Pulmonary artery endothelial cell (primary cell): ENCODE measurements around the gene RASSF8. TPM values are rescaled to one million over a fixed set of nuclear protein-coding genes. Genes with fewer than 3 reads are reported as not detected.

Experiments used
- DNase-seq: peaks from one replicate; pipeline ENCODE4 v3.0.0-alpha.2; 2011; ENCODE audit warnings: low read depth, low spot score
- total RNA-seq: library from RNA; depleted of rRNA; stranded (reverse); fragments of >200 nt; gene quantifications from 2 replicates; pipeline ENCODE4 v1.2.3, GENCODE V29; 2014

RASSF8 gene
- total RNA-seq, 1 donor from 2014 or later = 100 TPM

DNA sequence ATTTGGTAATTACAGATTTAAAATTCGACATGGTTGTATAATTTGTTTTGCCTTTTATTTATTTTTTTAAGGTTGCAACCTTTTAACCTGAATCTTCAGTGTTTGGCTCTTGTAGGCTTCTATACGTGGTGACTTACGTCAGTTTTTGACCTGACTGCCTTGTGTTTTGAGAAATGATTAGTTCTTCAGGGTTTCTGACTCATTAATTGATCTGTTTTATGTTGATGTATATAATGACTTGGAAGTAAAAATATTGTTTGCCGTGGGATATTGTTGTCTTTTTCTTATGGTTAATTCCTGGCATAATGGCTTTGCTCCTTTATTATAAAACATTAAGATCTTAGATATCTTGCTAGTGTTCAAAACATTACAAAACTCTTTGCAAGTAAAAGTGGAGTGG lies 2.5 kb downstream of the RASSF8 start:
- DNase-seq = no peak

DNA sequence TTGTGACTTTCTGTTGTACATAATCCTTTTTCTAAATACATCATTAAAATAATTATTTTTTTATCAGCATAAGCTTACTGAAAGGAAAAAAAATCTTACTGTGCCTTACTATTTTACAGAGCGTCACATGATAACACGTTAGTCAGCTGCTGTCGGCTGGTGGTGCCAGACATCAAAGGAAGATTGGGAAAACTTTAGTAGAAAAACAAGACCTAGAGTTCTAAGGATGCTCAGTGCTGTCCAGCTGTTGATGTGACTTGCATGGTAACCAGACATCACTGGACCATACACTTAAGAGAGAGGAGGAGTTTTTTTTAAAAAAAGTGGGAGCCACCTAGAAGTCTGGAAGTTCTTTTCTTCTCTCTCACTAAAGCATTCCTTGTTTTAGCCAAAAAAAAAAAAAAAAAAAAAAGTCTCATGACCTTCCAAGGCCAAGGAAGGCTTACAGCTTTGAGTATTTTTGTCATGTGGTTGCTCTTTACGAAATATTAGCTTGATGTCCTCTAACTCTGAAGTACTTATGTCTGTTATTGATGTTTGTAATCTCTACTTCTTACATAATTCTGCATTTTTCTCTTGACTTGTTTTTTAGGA lies 4.5 kb downstream of the RASSF8 start:
- DNase-seq = no peak

DNA sequence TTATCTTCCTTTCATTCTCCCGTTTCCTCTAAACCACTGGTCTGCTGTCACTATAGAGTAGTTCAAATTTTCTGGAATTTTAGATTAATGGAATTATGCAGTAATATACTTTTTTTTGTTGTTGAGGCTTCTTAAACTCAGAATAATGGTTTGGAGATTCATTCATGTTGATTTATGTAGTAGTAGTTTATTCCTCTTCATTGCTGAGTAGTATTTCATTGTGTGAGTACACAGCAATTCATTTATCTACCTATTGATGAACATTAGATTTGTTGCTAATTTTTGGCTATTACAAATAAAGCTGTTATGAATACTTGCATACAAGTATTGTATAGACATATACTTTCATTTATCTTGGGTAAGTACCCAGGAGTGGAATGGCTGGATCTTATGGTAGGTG lies 7.2 kb downstream of the RASSF8 start:
- DNase-seq = no peak

DNA sequence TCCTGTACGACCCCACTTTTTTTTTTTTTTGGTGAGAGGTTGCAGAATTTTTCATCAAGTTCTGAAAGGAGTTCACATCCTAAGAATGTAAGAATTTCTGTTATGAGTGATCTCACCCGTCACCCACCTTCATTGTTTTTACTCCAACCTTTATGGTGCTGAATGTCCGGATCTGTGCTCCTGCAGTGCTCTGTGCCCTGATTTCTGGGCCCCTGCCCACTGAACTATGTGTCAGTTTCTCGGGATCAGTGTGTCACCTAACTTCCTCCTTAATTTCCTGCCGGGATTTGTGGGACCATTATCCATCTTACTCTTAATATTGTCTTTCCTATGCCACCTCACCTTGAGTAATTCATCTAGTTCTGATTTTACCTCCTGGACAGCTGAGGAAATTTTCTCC lies 11.6 kb downstream of the RASSF8 start:
- DNase-seq = no peak

DNA sequence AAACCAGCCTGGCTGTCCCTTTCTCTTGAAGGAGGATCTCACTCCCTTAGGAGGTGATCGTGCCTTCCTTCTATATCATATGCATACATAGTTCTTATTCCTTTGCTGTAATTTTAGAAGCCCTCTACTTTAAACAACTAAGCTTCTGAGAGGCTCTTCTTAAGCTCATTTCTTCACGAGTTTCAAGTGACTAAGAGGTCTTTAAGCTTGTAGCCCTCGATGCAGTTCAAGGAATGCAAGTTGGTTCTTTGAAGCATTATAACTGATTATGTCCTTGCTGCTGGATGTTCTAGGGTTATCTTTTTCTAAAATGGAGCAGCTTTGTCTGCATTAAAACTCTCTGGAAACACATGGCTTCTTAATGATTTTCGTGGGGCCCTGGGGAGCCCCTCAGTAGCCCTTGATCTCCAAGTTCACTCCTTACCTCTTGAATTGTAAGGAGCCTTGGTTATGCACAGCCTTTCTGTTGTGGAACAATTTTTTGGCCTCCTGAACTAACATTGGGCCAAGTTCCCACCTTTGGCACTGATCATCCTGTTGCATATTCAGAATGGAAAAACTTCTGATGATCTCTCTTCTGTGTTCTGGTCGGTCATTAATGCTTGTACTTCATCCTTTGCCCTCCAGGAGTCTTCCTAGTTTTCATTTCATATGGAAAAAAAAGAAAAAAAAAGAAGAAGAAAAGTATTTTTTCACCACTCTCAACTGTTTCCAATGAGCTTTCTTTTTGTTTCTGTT lies 12.6 kb downstream of the RASSF8 start:
- no peak for DNase-seq

DNA sequence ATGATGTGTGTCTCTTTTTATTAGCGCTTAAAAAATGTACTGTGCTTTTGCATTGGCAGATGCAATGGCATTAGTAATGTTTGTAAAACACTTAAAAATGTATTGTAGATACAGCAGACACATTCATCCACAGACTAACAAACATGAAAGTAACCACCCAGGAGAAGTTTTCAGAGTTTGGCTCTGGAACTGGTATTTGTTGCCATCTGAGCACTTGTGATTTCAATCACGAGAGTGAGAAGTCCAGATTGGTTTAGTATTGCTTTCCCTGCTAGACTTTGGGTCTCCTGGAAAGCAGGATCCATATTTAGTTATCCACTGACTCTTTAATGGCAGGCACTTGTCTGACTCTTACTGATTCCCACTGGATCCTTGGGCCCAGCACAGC lies 13.2 kb downstream of the RASSF8 start:
- no peak for DNase-seq

DNA sequence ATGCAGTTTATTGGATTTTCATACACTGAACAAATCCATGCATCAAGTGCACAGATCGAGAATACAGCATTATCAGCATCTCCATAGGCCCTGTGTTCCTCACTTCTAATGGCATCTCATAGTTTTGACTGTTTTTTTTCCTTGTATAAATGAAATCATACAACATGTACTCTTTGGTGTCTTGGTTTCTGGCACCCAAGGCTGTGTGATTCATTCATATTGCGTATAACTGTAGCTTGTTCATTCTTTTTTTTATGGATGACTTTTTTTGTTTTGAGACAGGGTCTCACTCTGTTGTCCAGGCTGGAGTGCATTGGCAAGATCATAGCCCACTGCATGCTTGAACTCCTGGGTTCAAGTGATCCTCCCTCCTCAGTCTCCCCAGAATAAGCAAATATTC lies 14.3 kb downstream of the RASSF8 start:
- DNase-seq = no peak

DNA sequence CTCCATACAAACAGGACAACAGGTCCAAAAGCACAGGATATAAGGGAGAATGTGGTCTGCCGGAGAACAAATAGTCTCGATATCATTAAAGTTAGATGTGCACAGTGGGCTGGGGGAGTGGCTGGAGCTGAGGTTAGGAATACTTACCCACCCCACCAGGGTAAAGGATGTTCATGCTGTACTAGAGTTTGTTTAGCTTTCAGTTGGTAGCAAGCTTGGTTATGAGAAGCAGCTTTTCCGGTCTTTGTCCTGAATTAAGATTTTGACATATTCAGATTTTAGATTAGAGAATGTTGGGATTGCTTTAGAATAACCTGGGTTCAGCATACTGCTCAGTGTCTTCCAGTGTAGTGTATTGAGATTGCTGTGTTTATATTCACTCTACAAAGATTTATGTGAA lies 16.7 kb downstream of the RASSF8 start:
- no peak for DNase-seq

DNA sequence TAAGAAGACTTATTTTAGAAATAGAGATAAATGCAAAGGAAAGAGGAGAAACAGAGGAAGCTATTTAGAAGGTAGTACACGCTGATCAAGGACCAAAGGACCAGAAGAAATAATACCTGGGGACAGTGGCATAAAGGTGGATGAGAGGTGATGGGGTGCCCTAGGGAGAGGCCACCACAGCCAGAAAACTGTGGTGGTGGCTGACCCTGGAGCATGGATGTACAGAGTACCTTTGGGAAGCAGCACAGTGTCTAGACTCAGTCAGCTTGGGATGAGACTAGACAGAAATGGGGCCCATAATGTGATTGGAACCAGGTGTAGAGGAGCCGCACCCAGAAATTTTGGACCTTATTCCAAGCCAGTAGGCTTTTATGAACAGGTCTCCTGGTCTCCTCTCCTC lies 17.2 kb downstream of the RASSF8 start:
- no peak for DNase-seq

DNA sequence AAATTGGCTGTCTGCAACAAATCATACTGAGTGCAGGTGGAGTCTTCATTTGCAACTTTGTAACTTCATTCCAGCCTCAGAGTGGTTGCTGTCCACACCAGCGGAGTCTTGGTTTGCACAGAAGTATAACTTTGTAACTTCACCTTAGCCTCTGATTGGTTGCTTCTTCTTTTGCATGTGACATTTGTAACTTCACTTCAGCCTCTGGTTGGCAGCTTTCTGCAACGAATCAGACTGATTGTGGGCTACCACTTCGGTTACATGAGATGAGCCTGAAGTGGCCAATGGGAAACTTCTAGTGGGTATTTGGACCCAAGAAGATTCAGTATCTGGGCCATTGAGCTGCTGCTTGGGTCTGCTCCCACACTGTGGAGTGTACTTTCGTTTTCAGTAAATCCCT lies 17.8 kb downstream of the RASSF8 start:
- no peak for DNase-seq

DNA sequence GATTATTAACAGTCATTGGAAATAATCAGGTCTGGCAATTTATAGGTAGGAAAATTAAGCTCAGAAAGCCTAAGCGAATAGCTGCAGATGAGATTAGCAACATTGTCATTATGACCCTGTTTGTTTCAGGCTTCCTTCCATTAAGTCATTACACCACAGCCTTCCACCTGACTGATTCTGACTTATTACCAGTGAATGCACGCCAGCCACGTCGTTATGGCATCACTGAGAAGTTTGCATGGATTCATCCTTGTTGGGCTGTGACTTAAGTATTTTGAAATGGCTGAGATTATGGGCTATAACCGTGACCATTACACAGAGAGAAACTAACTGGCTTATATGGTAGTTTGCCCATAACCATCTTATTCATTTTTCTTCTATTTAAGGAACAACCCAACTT lies 18.6 kb downstream of the RASSF8 start:
- no peak for DNase-seq

DNA sequence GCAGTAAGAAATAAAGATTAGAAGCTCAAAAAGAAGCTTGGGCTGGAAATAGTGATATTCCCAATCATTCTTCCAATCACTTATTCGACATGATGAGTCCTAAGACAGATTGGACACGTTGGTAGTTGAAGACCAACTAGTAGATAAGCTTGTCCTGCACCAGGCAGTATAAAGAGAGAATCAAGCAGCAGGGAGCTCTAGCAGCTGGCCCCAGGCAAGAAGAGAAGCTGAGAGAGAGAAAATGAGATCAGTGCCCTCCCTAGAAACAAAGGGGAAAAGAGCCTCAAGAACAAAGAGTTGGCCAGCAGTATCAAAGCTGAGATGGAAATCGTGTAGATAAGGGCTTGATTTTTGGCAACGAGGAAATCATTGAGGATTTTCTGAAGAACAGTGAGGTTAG lies 20.6 kb downstream of the RASSF8 start:
- no peak for DNase-seq

DNA sequence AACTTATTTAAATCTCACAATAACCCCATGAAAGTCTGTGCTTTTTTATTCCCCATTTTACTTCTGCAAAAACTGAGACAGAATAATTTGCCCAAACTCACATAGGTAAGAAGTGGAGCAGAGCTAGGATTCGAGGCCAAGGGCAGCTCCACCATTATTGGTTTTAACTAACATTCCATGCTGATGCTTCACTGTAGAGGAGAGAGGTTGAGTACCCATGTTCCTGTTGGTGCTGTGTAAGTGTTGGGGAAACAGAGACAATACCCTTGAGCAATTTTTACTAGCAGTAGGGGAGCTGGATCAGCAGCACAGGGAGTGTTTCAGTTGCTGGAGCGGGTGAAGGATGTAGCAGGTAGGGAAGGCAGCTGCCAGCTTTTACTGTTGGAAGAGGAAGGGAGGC lies 21.1 kb downstream of the RASSF8 start:
- DNase-seq = no peak

DNA sequence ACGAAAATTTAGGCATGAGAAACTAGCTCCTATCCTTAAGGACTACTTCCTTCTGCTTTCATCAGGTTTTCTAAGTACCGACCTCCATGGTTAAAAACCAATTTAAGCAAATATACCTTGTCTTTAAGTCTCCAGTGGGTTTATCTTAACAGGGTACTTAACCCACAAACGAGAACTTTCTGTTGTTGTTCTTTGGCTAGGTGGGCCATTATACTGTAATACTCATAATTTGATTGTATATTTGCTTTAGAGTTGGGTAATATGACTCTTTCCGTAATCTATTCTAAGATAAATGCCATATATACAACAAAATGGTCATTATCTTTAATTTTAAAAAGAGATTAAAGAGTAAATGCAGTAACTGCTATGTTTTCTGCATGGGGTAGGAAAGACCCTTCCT lies 21.6 kb downstream of the RASSF8 start:
- DNase-seq = no peak

DNA sequence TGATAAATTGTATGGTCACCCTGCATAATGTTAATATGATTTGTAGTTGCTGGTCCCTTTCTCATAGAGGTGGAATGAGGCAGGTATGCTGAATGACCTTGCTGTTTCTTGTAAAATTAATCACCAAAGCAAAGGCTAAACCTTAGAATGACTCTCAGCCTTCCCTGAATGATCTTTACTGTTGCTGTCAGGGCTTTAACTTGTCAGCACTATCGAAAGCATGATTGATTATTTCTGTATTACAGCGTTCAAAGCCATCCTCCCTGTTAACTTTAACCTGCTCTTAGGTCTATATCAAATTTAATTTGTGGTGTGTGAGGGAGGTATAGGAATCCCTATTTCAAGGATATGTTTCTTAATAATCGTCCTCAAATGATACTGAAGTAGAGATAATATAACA lies 23.1 kb downstream of the RASSF8 start:
- DNase-seq = no peak

DNA sequence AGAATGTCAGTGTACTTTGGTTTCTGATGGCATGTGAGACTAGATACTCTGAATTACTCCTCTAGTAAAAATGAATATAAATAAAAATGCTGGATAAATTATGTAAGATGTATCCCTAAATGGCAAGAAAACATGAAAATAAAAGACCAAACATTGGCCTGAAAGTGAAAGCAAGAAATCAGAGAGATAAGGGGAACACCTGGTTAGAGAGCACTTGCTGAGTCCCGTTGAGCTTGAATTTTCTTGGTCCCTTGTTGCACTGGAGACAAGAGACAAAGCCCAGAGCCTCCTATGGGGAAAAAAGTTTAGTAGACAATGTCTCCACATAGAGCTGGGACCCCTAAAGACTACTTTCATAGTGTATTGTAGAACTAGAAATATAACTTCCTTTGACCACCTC lies 23.9 kb downstream of the RASSF8 start:
- DNase-seq = no peak

DNA sequence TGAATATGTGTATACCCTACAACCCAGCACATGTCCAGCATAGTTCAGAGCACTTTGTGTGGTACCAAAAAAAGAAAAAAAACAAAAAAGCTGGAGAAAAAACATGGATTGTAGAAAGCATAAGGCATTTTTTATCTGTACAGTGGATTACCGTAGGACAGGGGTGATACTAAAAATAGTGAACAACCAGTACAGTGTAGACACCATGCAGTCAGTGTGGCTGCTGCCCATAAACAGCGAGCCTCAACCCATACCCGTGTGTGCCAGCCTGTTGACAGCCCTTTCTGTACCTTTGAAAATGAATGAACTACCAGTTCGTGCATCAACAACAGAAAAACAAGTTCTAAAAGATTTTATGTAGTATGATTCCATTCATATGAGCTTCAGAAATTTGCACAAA lies 25.1 kb downstream of the RASSF8 start:
- no peak for DNase-seq

DNA sequence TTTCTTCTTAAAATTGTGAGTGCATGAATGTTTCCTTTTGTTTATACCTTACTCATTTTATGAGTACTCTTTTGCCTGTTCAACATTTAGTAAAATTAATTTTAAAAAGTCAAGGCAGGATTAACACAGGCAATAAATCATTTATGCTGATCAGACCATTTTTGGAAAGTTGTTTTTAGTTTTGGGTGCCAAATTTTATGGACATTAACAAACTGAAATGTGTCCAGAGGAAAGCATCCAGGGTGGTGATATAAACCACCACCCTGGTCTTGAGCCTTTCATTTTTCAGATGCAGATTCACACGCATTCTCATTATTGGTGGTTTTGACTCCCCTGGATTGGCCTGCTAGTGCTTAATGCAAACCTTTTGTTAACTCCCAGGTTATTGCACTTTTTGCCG lies 26.3 kb downstream of the RASSF8 start:
- DNase-seq = no peak

DNA sequence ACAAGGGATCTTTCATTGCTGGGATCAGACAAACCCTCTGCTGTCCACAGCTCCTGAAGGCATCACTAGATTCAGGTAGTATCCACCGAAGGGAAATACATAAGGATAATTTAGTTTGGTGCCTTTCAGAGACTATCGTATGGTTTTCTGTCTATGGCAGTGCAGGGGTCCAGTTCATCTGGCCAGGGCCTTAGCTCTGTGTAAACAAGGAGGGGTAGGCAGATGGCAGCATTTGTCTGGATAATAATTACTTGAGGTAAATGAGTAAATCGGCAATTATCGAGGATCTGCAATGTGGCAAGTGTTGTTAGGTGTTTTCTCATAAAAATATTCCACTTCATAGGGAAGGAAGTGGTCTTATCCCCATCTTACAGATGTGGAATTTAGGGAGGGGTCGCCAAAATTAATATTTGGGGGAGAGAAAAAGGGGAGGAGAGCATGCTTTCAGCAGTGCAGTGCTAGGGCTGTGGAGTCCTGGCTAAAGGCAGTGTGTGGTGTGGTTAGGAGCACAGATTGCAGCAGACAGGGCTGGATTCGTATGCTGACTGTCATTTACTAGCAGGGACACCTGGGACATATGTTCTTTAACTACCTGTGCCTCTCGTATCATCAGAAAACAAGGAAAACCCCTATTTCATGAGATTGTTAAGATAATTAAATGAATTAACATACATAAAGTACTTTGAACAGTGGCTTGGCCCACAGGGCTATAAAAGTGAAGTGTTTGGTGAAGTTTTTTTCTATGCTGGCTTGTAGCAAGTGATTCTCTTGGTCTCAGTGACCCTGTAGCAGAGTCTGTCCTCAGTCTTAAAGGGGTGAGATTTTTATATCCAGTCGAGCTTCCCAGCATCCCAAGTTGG lies 27.1 kb downstream of the RASSF8 start:
- DNase-seq = no peak

DNA sequence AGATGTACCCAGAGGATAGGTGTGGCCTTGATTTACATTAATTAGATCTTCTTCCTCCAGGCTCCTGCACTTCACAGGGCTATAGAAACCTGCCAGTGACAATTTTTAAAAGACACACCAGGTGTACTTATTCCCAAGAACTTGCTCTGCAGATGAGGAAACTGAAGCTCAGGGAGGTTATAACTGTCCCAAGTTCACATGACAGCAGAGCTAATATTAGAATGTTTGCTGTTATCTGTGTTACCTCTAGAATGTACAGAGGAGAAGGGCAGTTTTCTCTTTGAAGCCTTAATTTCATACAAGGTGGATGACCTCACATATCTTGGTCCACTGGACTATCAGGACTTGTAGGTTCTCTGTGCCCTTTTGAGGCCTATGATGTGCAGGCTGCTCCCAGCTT lies 27.7 kb downstream of the RASSF8 start:
- no peak for DNase-seq

DNA sequence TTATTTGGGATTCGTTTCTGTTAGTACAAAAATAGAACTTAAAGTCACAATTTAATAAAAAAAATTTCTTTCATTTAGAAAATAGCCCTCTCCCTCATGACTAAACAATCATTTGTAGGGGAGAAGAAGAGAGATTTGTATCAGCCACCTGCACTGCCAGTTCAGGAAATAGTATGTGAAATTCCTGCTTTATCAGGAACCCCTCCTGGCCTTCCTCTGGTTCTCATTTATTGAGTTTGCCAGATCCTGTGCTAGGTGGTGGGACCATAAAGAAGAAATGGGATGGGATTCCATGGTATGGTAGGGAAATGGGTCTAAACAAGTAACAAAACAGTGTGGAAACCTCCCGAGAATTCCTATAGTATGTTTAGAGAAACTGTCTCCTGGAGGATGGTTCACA lies 30.0 kb downstream of the RASSF8 start:
- DNase-seq = no peak

DNA sequence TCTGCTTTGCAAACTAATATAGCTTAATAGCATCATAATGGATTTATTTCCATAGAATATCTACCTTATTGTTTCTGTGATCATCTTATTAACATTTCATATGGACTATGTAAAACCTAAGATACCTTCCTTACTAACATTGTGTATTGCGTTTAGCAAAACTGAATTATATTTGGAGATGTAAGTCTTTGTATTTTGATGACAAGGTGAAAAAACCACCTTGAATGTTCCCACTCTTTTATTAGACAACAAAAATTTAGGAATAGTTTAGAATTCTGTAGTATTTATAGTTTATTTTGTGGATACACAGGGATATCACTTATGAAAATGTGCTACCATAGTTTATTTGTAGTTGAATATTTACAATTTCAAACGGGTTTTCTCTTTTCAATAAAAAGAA lies 32.0 kb downstream of the RASSF8 start:
- no peak for DNase-seq
